CMK (cell line): Measurements from ENCODE around the gene ENPP1.
A peak's percentile ranks its signal among the peaks of the same experiment; 100 is the strongest.
"Not testable (repeated sequence)": the region's sequence is repeated elsewhere in the genome, so short reads cannot be mapped to it uniquely, and the experiment has no call there.

Experiments
- DNase-seq: peaks from one replicate; pipeline ENCODE4 v3.0.0-alpha.2; 2010; ENCODE audit warnings: low read depth

The ENPP1 gene

GRCh38 chr6:131831392-131831791 lies 23.6 kb downstream of the ENPP1 start:
- DNase-seq: no peak

- DNase-seq: no peak
These were observed 24.1 kb downstream of the ENPP1 start for GRCh38 chr6:131831886-131832285.

GRCh38 chr6:131832363-131832762 lies 24.5 kb downstream of the ENPP1 start:
- no peak for DNase-seq

DNA sequence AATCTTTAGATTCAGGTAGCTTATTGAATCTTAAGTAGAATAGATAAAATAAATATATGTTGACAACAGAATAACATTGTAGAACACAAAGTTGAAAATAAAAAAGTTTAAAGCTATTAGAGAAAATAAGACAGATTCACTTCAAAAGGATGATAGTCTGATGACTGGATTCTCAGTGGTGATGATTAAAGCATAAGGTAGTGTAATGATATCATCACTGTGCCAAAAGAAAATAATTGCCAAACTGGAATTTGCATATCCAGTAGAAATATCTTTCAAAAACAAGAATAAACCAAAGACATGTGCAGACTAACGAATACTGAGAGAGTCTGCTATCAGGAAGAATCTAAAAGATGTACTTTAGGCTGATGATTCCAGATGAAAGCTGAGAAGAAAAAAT lies 30.2 kb downstream of the ENPP1 start:
- DNase-seq: no peak

DNA sequence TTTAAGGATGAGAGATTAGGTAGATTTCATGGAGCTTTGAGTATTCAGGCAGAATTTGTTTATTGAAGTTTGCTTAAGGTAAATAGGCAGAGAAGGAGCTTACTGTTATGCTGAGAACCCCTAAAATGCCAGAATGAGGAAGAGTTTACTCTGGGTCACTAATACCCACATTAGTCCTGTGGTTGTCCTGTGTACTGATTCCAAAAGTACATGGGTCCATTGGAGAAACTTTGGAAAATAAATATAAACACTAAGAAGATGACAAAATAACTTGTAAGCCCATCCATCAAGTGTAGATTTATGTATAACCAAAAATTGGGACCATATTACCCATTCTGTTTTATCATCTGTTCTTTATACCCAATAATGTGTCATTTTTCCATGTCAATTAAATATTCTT lies 31.6 kb downstream of the ENPP1 start:
- DNase-seq: no peak

GRCh38 chr6:131840441-131840840 lies 32.6 kb downstream of the ENPP1 start:
- DNase-seq: no peak

GRCh38 chr6:131840936-131841583 lies 33.2 kb downstream of the ENPP1 start:
- no peak for DNase-seq

- no peak for DNase-seq
These were observed 35.9 kb downstream of the ENPP1 start for GRCh38 chr6:131843768-131844167.

DNA sequence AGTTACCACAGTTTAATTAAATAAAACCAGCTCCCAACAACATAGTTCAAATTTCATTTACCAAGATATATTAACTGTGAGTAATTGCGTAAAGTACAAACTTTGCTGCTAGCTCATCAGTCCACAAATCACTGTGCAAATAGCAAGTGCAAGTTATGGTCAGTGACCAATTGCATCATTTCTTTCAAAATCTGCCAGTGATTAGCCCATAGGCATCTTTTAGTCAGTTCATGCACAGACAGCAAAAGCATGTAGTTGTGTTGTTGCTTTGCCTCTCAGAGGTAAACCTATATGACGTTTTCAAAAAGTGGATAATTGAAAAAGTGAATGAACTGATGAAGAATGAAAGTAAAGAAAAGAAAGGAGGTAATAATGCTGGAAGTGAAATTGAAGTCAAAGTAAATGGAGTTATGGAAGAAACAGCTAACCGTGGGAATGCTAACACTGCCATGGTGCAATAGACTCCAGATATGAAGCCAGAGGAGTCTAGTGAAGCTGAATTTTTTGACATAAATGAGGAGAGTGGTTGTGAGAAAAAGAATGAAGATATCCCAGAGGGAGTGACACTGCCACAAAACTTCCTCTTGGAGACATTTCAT lies 36.5 kb downstream of the ENPP1 start:
- no peak for DNase-seq

GRCh38 chr6:131846023-131846663 lies 38.3 kb downstream of the ENPP1 start:
- no peak for DNase-seq

GRCh38 chr6:131846905-131847304 lies 39.1 kb downstream of the ENPP1 start:
- no peak for DNase-seq

- no peak for DNase-seq
These were observed 42.0 kb downstream of the ENPP1 start for GRCh38 chr6:131849799-131850198.

DNA sequence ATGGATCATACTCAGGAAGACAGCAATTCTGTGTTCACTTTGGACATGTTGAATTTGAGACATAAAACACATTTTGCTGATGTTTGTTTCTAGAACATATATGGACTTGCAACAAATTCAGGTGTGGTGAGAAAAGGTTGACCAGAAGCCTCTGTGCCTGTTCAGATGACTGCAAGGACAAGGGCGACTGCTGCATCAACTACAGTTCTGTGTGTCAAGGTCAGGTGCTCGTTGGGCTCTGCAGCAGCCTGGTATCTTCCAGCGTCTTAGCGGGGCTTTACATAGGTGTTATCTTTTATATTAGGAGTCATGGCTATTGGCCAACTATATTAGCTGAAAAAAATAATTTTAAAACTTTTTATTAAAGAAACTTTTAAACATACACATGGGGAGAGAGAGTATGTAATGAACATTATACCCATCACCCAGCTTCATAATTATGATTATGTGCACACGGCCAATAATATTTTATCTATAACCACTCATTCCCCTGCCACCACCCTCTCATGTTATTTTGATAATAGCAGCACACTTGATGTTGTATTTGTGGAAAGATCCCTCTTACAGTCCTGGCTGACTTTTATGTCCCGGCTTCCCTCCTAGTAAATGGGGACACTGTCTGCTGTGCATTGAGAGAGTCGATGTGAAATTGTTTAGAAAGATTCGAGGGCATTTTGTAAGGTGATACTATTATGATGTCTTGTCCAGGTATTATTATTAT lies 43.4 kb downstream of the ENPP1 start:
- DNase-seq: no peak

DNA sequence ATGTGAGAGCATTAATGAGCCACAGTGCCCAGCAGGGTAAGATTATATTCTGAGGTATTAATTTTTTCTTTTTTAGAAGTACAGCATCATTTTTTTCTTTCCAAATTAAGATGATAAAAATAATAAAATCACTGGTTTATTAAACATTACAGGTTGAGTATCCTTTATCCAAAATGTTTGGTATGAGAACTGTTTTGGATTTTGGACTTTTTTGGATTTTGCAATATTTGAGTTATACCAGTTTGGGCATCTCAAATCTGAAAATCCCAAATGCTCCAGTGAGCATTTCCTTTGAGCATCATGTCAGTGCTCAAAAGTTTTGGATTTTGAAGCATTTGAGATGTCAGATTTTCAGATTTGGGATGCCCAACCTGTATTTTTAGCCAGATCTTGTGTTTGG lies 44.4 kb downstream of the ENPP1 start:
- DNase-seq: no peak

- DNase-seq: no peak
These were observed 47.0 kb downstream of the ENPP1 start for GRCh38 chr6:131854803-131855202.

- no peak for DNase-seq
These were observed 51.1 kb downstream of the ENPP1 start for GRCh38 chr6:131858765-131859415.

GRCh38 chr6:131859658-131860057 lies 51.8 kb downstream of the ENPP1 start:
- DNase-seq: not testable (repeated sequence)

DNA sequence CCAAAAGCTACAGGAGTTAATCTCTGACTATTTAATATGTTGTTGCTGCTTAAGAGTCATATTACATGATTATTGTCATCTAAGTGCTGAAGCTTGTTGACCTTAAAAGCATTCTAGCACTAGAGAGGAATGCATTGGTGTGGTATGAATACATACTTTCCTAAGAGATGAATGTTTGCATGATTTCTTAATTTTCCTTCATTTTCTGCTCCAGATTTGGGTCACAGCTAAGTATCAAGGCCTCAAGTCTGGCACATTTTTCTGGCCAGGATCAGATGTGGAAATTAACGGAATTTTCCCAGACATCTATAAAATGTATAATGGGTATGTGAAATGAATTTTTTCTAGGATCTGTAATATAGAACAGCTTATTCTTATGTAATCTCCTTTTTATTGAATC lies 53.6 kb downstream of the ENPP1 start:
- DNase-seq: no peak

DNA sequence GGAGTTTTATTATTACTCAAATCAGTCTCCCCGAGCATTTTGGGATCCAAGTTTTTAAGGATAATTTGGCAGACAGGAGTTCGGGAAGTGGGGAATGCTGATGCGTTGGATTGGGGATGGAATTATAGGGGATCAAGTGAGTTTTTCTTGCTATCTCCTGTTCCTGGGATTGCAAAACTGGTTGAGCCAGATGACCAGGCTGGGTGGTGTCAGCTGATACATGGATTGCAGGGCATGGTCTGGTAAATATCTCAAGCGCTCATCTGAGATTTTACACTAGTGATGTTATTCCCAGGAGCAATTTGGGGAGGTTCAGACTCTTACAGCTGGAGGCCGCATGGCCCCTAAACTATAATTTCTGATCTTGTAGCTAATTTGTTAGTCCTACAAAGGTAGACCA lies 54.7 kb downstream of the ENPP1 start:
- no peak for DNase-seq

DNA sequence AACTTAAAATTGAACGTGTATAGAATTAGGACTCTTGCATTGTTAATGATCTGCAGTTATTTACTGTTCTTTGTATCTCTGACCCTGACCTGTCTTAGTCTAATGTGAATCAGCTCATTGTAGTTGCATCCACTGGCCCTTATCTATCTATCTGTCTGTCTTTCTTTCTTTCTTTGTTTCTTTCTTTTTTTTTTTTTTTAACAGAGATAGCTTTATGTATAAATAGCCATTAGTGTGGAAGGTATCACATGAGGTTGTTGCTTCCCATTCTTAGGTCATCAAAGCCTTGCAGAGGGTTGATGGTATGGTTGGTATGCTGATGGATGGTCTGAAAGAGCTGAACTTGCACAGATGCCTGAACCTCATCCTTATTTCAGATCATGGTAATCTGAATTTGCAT lies 59.9 kb downstream of the ENPP1 start:
- DNase-seq: no peak

GRCh38 chr6:131868836-131869235 lies 61.0 kb downstream of the ENPP1 start:
- no peak for DNase-seq

DNA sequence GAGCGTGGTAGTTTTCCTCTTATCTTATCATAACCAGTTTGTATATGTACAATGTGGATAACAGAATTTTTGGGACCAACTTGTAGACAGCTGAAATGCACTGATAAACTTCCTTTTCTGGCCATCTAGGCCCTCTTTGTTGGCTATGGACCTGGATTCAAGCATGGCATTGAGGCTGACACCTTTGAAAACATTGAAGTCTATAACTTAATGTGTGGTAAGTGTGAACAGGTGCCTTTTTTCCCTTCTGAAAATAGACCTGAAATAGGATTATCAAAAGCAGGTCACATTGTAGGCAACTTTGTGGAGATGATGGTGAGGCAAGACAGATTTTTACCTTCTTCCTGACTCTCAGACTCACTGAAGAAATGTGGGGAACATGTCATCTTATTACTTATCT lies 67.8 kb downstream of the ENPP1 start:
- peak; percentile 20 for DNase-seq

DNA sequence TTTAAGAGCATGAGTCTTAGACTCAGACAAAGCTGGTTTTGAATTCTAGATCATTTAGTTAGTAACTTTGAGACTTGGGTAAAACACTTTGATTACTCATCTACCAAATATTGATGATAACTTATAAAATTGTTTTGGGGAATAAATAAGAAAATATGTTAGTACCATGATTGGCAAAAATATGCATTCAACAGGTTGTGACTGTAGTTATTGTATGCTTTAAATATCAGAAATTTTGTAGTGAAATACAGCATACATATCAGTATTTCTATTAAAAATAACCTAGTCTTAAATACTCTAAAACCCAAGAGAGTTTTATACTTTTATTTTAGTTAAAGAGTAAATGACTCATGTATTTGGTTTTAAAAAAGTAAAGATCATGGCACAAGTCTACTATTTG lies 68.7 kb downstream of the ENPP1 start:
- no peak for DNase-seq
